Heart left ventricle (tissue), 13 donors: ENCODE data around the gene ADAMTSL1.

ENCODE experiments used
- CTCF ChIP-seq, 12 donors: fragments of 200-600 bp; sonication (generic) in 4 of 12; IDR thresholded peaks; one replicate each; pipeline versions ENCODE4 v1.5.0 to v1.8.0; 2018 to 2022; ENCODE audit warnings: antibody characterized with exemption in 12 of 12, mild to moderate bottlenecking in 5 of 12
- POLR2A ChIP-seq, 2 donors: fragments of 450-650 bp; IDR thresholded peaks; one replicate each; pipeline ENCODE4 v1.6.1; 2017; ENCODE audit warnings: antibody characterized with exemption in 2 of 2, mild to moderate bottlenecking in 2 of 2, moderate library complexity in 2 of 2
- donor health status: ischemic (EF 13 %, LVEDD 7.1; RV severe dilation, severe dysfunction).
- donor health status: DM: no; HTN: yes; CAD: no.
- donor health status: DM: no; HTN: no; CAD: no.
- donor health status: ischemic (EF 25% LVEDD 6.9; RV normal size, moderate dysfunction).
- donor health status: ischemic (EF 25% LVEDD 5.7; RV mildly dilated, moderate dysfunction).
- donor health status: ischemic (EF 35%, LVEDD 5.7; RV mildly dilated, moderate dysfunction).
- donor health status: nonischemic (EF 11% LVEDD 7.7; RV severe dilation, severe dysfunction).
- donor health status: DM: yes; HTN: yes; CAD: no.
- donor health status: PGD.
- donor health status: ischemic (EF 29% LVEDD 5.4; RV normal size, mild dysfunction).
- donor health status: nonischemic (EF 23%, LVEDD 6.1; RV moderate dilation, normal function).

DNA sequence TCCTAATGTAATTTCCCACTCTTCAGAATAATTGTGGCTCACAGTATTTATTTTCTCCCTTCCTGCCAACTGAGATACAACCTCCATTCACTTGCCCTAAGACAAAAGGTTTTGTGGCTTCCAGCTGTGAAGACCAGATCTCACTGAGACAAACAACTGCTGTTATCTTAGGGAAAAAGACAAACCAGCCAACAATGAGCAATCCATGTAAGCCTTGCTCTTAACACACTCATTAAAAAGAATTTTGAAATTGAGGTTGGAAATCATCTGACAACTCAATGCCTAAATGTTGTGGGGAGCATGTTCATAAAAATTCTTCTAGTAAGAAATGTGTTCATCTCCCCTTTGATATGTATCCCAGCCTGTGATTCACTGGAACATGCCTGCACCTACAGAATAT, 132.9 kb downstream of the ADAMTSL1 start:
- no peak for TF ChIP-seq CTCF (IDR thresholded peaks at IDR 0.05)
- TF ChIP-seq POLR2A (IDR thresholded peaks at IDR 0.05) = no peak
